Osteocyte (in vitro differentiated cells): ENCODE measurements around the gene PDE3A. TPM values are rescaled to one million over a fixed set of nuclear protein-coding genes. Genes with fewer than 3 reads are reported as not detected.

Experiments used
- DNase-seq: peaks from one replicate; pipeline ENCODE4 v3.0.0; 2021; ENCODE audit warnings: mixed read lengths; ENCODE audit not compliant: unreplicated experiment; ENCODE audit errors: extremely low spot score
- H3K27ac Mint-ChIP-seq: one replicate; pipeline ENCODE4 v1.8.0; 2021; ENCODE audit warnings: mild to moderate bottlenecking, mixed read lengths; ENCODE audit not compliant: unreplicated experiment
- H3K27me3 Mint-ChIP-seq: one replicate; pipeline ENCODE4 v1.8.0; 2021; ENCODE audit warnings: mixed read lengths; ENCODE audit not compliant: unreplicated experiment
- H3K36me3 Mint-ChIP-seq: one replicate; pipeline ENCODE4 v1.8.0; 2021; ENCODE audit warnings: mixed read lengths; ENCODE audit not compliant: unreplicated experiment
- H3K4me1 Mint-ChIP-seq: one replicate; pipeline ENCODE4 v1.8.0; 2021; ENCODE audit warnings: mixed read lengths; ENCODE audit not compliant: unreplicated experiment
- H3K4me3 Mint-ChIP-seq: one replicate; pipeline ENCODE4 v1.8.0; 2021; ENCODE audit warnings: mild to moderate bottlenecking, moderate library complexity, mixed read lengths; ENCODE audit not compliant: unreplicated experiment
- H3K9me3 Mint-ChIP-seq: one replicate; pipeline ENCODE4 v1.8.0; 2021; ENCODE audit warnings: mixed read lengths; ENCODE audit not compliant: unreplicated experiment
- total RNA-seq: library from RNA; stranded (reverse); gene quantifications from 2 replicates; pipeline ENCODE4 v1.2.1, GENCODE V29; 2021
- TF ChIP-seq, protein P1 (sequence below): fragments of 200-600 bp; sonication (generic); IDR thresholded peaks from 2 replicates; pipeline ENCODE4 v1.5.0; 2021; ENCODE audit warnings: antibody characterized with exemption, mild to moderate bottlenecking, moderate library complexity

PDE3A gene
- total RNA-seq, 1 donor from 2014 or later, result 27.8 TPM

DNA sequence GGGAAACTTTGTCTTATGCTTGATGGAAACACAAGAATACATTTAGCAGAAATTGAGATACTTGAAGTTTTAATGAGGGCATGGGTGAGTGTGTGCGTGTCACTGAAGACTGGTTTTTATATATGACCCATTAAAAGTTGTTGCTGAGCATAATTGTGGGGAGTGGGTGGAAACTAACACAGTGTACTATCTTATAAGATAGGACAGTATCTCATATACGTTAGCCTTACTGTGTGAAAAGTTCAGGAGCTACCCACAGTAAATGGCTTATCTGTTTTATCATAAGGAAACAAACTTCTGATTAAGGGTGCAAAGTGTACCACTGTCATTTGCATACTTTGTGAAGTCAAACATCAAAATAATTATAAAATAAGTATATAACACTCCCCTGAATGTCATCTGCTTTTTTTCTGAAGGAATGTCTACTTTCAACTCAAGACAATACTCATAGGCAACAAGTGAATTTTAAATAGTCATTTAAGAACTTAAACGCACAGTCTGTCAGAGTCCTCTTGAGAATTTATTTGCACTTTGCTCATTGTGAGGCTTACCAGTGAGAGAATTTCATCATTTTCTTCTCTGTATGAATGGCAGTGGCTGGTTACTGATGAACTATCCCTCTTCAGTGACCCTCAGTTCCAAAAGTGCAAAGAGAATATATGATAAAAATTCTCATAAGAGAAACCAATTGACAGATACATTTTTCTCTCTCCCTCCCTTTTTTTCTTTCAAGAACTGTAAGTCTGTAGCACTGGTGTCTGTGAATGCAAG lies 4.2 kb downstream of the PDE3A start:
- Mint-ChIP-seq H3K36me3 (peaks cover 2% of the 10 kb centered on the region), H3K4me1 (peaks cover 64% of the 10 kb centered on the region), H3K27ac (peak overlapping the region; percentile 60), H3K27me3 (no peaks in the 10 kb centered on the region), H3K4me3 (peak overlapping the region; percentile 65), H3K9me3 (no peaks in the 10 kb centered on the region)
- TF ChIP-seq, protein P1, sequence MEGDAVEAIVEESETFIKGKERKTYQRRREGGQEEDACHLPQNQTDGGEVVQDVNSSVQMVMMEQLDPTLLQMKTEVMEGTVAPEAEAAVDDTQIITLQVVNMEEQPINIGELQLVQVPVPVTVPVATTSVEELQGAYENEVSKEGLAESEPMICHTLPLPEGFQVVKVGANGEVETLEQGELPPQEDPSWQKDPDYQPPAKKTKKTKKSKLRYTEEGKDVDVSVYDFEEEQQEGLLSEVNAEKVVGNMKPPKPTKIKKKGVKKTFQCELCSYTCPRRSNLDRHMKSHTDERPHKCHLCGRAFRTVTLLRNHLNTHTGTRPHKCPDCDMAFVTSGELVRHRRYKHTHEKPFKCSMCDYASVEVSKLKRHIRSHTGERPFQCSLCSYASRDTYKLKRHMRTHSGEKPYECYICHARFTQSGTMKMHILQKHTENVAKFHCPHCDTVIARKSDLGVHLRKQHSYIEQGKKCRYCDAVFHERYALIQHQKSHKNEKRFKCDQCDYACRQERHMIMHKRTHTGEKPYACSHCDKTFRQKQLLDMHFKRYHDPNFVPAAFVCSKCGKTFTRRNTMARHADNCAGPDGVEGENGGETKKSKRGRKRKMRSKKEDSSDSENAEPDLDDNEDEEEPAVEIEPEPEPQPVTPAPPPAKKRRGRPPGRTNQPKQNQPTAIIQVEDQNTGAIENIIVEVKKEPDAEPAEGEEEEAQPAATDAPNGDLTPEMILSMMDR, result no peak
- DNase-seq, result no peak

DNA sequence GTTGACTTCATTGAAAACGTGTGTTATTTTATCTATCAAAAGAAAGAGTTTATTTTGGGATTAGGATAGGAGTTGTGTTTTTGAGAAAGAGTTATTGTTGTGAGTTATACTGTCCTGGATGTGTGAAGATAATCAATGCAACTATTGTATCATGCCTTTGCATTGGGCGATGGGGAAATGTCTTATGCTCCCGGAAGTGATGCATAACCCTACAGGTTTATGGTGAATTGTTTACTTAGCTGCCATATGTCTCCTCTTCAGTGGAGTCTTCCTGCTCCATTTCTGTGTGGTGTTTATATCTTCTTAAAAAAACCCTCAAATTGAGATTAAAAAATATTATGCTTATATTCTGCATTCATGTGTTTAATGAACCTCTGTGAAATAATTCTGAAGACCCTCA lies 6.5 kb downstream of the PDE3A start:
- H3K27ac Mint-ChIP-seq, result no peak overlapping the region
- no peak for DNase-seq
- peak overlapping the region; percentile 53 for H3K4me3 Mint-ChIP-seq
- H3K4me1 Mint-ChIP-seq, result peaks cover 76% of the 10 kb centered on the region
- no peaks in the 10 kb centered on the region for H3K27me3 Mint-ChIP-seq
- no peaks in the 10 kb centered on the region for H3K9me3 Mint-ChIP-seq
- peaks cover 2% of the 10 kb centered on the region for H3K36me3 Mint-ChIP-seq
- TF ChIP-seq, protein P1, result no peak

DNA sequence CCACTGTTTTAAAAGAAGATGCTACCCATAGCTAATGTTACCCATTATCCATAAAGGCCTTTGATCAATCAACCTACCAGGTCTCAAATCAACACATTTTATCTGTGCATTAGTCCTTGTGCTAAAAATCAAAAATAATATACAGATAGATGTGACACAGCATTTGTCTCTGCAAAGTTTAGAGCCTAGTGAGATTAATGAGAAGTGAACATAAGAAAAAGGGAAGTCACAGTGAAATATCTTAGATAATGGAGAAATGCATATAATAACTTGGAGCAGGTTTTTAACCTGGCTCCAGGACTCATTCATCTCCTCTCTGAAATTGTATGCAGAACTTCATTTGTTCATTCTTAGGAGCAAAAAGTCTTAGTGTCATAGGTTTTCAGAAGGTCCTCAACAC lies 7.2 kb downstream of the PDE3A start:
- Mint-ChIP-seq H3K4me3 (no peak overlapping the region), H3K27me3 (no peaks in the 10 kb centered on the region), H3K9me3 (no peaks in the 10 kb centered on the region), H3K27ac (no peak overlapping the region), H3K36me3 (peaks cover 2% of the 10 kb centered on the region), H3K4me1 (peaks cover 82% of the 10 kb centered on the region)
- no peak for DNase-seq
- TF ChIP-seq, protein P1, result no peak

DNA sequence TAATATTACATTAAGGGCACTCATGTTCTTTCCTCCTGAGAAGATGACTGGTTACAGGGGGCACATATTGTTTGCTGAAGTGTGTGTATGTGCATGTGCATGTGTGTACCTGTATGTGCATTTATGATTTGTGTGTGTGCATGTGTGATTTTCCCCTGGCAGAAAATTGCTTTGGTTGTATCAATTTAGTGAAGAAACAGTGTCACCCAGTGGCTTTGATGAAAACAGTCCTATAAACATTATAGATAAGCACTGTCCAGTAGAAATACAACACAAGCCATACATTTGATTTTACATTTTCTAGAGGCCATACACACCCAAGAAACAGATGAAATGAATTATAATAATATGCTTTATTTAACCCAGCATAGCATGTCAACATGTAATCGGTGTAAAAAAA lies 8.6 kb downstream of the PDE3A start:
- H3K4me1 Mint-ChIP-seq, result peaks cover 78% of the 10 kb centered on the region
- TF ChIP-seq, protein P1, result peak; percentile 59
- no peak overlapping the region for H3K27ac Mint-ChIP-seq
- H3K9me3 Mint-ChIP-seq, result no peaks in the 10 kb centered on the region
- H3K4me3 Mint-ChIP-seq, result no peak overlapping the region
- H3K27me3 Mint-ChIP-seq, result no peaks in the 10 kb centered on the region
- DNase-seq, result no peak
- H3K36me3 Mint-ChIP-seq, result peaks cover 2% of the 10 kb centered on the region

DNA sequence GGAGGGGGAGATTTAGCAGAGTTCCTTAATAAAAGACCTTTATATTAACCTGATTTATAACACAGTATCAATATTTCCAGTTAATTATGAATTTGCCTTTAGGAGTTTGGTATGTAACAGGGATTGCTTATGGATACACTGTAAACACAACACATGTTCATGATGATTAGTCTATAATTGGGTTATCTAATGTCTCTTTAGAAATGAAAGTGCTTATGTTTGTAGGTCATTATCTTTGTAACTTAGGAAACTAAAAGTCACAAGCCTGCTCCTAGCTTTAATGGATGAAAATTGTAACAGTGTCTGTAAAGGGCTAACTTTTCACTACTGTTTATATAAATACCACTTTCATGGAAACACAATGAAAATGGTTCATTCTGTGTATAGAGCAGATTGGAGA lies 9.4 kb downstream of the PDE3A start:
- Mint-ChIP-seq H3K9me3 (no peaks in the 10 kb centered on the region), H3K4me3 (no peak overlapping the region), H3K4me1 (peaks cover 75% of the 10 kb centered on the region), H3K36me3 (peaks cover 2% of the 10 kb centered on the region), H3K27ac (no peak overlapping the region), H3K27me3 (no peaks in the 10 kb centered on the region)
- DNase-seq, result no peak
- TF ChIP-seq, protein P1, result no peak
